ENCODE data around the gene GAS2L3.
A peak's percentile ranks its signal among the peaks of the same experiment; 100 is the strongest.

GAS2L3 gene

GRCh38 chr12:100668945-100669536, 95.6 kb downstream of the GAS2L3 start:
- peak; percentile 80 for DNase-seq

- DNase-seq = no peak
Measured at GRCh38 chr12:100669922-100670321, 96.4 kb downstream of the GAS2L3 start.

GRCh38 chr12:100671396-100672074, 98.1 kb downstream of the GAS2L3 start:
- no peak for DNase-seq

GRCh38 chr12:100672075-100672592, 98.7 kb downstream of the GAS2L3 start:
- DNase-seq = peak; percentile 63

- no peak for DNase-seq
Measured at GRCh38 chr12:100674036-100674888, 100.8 kb downstream of the GAS2L3 start.

Data from hematopoietic multipotent progenitor cell treated with erythropoietin and hydrocortisone succinate and interleukin-3 and kit ligand, for 6 days (in vitro differentiated cells).